G401.6 (cell line): ENCODE results near the gene SLC25A47.

Source experiments
- FAIRE-seq: peaks from 2 replicates; lab custom pipeline; 2012; peaks lifted over from hg19 to GRCh38; lab: Jason Lieb, UNC

The SLC25A47 gene

GRCh38 chr14:100375963-100376735 is 53.0 kb downstream of the SLC25A47 start, which contains the start of gene WDR25:
WDR25 (plus strand) TSS chr14:100376485.
- peak; percentile 88 for FAIRE-seq

DNA sequence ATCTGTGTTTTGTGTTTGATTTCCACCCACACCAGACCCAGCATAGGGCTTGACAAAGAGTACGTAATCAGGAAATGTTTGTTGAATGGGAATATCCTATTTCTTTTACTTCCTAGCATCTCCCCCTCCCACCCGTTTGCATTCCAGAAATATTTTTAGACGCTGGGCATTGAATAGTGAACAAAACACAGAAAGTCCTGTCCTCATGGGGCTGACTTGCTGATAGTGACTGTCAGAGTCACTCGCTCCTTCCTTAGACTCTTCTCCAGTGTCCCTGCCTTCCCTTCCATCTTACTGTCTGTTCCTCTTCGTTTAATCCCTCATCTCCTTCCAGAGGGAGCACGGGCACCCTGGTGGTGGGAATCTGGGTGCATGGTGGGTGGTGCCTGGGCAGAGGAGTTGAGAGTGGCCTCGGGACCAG is 53.6 kb downstream of the SLC25A47 start:
- FAIRE-seq, result no peak
